Stimulated activated CD8-positive, alpha-beta memory T cell treated with anti-CD3 and anti-CD28 coated beads, Interleukin-2, amount 100 ng/mL, for 1 hour (primary cell): ENCODE results near the gene SERPINC1.
A peak's percentile ranks its signal among the peaks of the same experiment; 100 is the strongest.
"Not testable (repeated sequence)": the region's sequence is repeated elsewhere in the genome, so short reads cannot be mapped to it uniquely, and the experiment has no call there.

ENCODE experiments used
- DNase-seq, 2 donors: peaks; one replicate each; pipeline ENCODE4 v3.0.0-alpha.2; 2020; ENCODE audit warnings: low read depth in 2 of 2

Gene SERPINC1

GRCh38 chr1:173889885-173890284, 27.2 kb downstream of the SERPINC1 start:
- no peak for DNase-seq

DNA sequence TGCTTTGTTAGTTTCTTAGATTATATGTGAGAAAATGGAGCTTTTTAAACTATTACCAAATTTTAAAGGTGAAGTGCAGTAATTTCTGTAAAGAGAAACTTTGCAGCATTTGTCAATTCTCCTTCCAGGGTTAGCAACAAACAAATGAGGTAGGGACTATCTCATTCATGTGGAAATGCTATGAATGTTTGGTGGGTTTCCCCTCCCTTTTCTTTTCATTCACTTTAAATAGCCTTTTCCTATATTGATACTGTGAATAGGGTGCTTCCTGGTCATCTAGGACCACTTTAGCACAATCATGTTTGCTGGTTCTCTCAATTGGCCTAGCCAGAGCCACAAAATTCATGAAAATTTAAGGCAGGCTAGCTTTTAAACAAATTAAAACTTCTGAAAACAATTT, 28.4 kb downstream of the SERPINC1 start:
- no peak for DNase-seq

DNA sequence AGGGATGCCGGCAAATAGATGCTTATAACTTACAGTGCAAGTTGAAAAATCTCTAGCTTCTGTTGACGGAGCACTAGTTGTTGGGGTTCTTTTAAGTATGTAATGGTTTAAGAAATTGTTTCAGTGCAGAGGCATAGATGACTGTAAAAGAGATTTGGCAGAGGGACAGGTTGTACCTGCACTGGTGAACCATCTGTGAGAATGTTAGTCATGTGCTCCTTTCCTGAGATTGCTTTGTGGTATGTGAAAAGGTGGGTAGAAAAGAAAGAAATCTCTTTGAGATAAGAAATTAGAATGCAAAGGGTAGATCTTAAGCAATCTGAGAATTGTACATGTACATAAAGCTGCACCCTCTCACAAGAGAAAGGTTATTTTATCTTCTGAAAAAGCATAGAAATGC, 29.5 kb downstream of the SERPINC1 start:
- DNase-seq = no peak

DNA sequence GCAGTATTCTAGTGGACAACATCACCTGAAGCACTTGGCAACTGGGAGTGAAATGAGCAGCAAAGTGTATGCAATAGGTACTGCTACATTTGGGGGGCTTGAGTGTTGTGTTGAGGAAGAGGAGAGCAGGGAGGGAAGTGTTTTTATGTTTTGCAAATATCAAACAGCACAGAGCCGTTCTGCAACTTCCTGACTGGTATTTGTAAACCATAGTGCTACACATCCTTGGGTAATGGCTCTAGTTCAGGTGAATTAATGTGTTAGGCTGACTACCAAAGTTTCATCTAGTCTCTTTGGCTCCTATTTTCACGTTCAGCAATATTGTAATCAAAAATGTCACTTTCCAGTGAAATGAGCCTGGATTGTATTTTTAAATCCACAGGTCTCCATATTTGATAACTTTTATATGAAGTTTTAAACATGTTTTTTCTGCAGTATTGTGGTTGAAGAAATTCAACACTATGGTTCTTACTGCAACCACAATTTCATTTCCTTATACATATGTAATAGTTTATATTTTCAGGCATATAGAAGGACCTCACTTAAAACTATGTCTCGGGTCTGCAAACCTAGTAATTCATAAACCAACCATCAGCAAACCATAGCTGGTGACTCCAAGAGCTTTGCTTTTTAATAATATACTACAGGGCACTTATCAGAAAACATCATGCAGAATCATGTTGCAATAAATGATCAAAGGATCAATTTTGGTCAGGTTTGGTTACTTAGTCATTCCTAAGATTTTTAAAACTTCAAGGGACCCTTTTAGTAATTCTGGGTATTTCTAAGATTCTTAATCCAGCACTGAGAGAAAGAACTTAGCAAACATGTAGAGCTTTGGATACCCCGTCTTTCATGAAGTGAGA, 30.1 kb downstream of the SERPINC1 start:
- DNase-seq = no peak

DNA sequence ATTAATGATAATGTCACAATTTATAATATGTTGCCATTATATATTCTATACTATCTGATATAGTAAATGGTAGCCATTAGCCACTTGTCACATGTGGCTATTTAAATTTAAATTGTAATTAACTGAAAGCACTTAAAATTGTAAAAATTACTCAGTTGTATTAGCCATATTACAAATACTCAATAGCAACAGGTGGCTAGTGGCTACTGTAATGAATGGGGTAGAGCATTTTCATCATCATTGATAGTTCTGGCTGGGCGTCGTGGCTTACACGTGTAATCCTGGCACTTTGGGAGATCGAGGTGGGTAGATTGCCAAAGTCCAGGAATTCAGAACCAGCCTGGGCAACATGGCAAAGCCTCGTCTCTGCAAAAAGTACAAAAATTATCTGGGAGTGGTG, 32.4 kb downstream of the SERPINC1 start:
- no peak for DNase-seq

GRCh38 chr1:173881117-173881516, 36.0 kb downstream of the SERPINC1 start:
- not testable (repeated sequence) for DNase-seq

DNA sequence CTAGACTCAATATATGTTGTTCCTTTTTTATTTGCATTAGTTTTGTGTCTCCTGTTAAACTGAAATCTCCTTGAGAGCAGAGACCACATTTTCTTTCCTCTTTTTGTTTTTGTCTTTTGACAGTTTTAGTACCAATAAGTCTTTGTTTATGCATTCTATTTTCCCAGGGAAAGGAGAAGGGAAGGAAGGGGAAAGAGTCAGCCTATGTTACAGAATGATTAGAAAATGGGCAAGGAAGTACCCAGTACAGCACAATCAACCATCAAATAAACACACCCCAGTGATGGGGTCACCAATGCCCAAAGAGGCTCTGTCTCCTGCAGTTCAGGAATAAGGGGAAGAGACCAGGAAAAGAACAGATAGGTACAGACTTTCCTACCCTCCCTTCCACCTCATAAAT, 38.9 kb downstream of the SERPINC1 start:
- no peak for DNase-seq

GRCh38 chr1:173876732-173877131, 40.4 kb downstream of the SERPINC1 start:
- DNase-seq = no peak

DNA sequence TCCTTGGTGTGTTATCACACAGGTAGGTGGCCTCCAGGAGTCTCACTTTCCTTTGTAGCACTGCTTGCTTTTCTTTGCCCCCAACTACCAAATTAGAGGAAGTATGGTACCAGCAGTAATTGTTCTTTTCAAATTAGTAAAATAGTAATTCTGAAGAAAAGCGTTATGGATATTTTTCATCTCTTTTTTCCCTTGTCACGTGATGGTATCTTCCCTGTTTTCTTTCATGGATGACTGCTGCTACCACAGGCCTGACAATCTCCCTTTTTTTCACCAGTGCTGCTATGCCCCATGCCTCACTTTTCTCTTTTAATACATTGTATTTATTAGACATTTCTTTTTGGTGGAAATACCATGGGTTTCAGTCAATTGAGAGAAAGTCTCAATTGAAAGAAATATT, 45.6 kb downstream of the SERPINC1 start:
- DNase-seq = no peak

- no peak for DNase-seq
These were observed 46.0 kb downstream of the SERPINC1 start for GRCh38 chr1:173871091-173871490.

DNA sequence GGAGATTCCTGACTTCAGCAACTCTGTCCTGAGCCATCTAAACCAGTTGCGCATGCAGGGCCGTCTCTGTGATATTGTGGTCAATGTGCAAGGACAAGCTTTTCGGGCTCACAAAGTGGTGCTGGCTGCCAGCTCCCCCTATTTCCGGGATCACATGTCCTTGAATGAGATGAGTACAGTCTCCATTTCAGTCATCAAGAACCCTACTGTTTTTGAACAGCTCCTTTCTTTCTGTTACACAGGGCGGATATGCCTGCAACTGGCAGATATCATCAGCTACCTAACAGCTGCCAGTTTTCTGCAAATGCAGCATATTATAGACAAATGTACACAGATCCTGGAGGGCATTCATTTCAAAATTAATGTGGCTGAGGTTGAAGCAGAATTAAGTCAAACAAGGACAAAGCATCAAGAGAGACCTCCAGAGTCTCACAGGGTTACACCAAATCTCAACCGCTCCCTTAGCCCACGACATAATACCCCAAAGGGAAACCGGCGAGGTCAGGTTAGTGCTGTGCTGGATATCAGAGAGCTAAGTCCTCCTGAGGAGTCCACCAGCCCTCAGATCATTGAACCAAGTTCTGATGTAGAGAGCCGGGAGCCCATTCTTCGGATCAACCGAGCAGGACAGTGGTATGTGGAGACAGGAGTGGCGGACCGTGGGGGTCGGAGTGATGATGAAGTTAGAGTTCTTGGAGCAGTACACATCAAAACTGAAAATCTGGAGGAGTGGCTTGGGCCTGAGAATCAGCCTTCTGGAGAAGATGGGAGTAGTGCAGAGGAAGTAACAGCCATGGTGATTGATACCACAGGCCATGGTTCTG, 46.7 kb downstream of the SERPINC1 start:
- DNase-seq = no peak

DNA sequence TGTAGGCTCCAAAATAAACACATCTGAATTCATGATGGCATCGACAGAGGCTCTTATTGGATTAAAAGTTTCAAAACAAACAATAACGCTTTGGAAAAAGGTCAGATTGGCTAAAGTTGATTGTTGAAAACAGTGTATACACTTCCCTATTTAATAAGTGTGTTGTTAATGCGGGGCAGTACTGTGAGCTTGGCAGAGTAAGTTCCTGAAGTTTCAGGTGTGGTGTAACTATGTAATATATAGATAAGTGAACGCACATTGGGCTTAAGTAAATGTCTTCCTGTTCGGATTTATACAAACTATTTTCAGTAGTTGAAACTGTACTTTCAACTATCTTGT, 48.1 kb downstream of the SERPINC1 start:
- DNase-seq = no peak

GRCh38 chr1:173868266-173869020, 48.7 kb downstream of the SERPINC1 start, which contains the start of gene ZBTB37:
Gene ZBTB37, plus strand, starts transcription at chr1:173868380. Its CDS starts 1,846 bp downstream, at chr1:173870226.
- DNase-seq = peak; percentile 74 to 90

GRCh38 chr1:173867753-173868265, 49.3 kb downstream of the SERPINC1 start, which contains the start of gene GAS5:
Gene GAS5, minus strand, starts transcription at chr1:173867989.
- DNase-seq = peak; percentile 94 to 98

DNA sequence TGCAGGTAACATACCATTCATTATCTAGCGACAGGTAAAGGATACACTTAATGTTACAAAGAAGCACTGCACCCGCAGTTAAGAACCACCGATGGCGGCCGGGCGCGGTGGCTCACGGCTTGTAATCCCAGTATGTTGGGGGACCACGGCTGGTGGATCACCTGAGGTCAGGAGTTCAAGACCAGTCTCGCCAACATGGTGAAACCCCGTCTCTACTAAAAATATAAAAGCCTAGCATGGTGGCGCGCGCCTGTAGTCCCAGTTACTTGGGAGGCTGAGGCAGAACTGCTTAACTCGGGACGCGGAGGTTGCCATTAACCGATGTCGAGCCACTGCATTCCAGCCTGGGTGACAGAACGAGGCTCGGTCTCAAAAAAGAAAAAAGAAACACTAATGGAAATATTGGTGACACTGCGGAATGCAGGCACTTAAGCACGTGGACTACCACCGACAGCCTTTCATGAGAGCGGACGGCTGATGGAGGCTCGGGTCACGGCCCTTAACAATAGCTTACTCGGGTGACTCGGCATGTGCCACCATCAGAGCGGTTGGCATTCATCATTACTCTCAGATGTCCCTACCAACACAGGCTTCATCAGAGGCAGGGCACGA, 49.9 kb downstream of the SERPINC1 start:
- DNase-seq = no peak

- DNase-seq = no peak
These were observed 50.6 kb downstream of the SERPINC1 start for GRCh38 chr1:173866413-173867115.

GRCh38 chr1:173865468-173866164, 51.5 kb downstream of the SERPINC1 start:
- DNase-seq = no peak

DNA sequence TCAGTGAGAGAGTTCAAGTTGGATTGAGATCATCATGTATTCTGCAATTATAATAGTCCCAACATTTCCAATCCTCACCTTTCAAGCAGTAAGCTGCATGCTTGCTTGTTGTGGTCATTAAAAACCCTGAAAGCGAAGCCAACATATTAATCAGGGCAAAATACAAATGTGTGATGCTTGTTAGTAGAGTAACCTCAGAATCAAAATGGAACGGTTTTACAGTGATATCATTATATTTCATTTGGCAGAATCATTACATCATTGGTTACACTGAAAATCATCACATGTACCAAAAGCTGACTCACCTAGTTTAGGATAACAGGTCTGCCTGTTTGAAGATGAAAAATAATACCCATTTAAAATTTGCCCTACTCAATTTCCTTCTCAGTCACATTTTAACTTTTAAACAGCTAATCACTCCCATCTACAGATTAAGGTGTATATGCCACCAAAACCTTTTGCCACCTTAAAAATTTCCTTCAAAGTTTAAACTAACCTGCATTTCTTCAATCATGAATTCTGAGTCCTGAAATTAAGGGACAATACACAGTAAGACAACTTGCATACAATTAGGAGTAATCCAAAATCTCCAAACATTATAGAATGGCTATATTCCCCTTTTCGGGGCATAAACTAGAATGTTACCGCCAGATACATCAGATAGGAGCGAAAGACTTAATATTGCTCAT, 52.8 kb downstream of the SERPINC1 start:
- no peak for DNase-seq
